ENCODE measurements around the gene DTNBP1.

DTNBP1 gene

GRCh38 chr6:15620611-15621010 lies 42.2 kb downstream of the DTNBP1 start:
- Histone ChIP-seq H3K27me3 (ENCODE audit: control insufficient read depth, insufficient read depth, low read length) (no peaks in the 10 kb centered on the region), H3K9me3 (ENCODE audit: control insufficient read depth, low read length) (no peaks in the 10 kb centered on the region), H3K9ac (ENCODE audit: low read length) (no peak overlapping the region), H3K4me1 (ENCODE audit: control insufficient read depth, insufficient read depth, low read length) (peaks cover 6% of the 10 kb centered on the region), H3K4me3 (ENCODE audit: low read length) (no peak overlapping the region), H3K36me3 (ENCODE audit: control insufficient read depth, insufficient read depth, low read length) (no peaks in the 10 kb centered on the region)

- H3K4me1 ChIP-seq (ENCODE audit: control insufficient read depth, insufficient read depth, low read length) = peaks cover 6% of the 10 kb centered on the region
- no peak overlapping the region for H3K4me3 ChIP-seq (ENCODE audit: low read length)
- no peaks in the 10 kb centered on the region for H3K9me3 ChIP-seq (ENCODE audit: control insufficient read depth, low read length)
- H3K36me3 ChIP-seq (ENCODE audit: control insufficient read depth, insufficient read depth, low read length) = no peaks in the 10 kb centered on the region
- H3K27me3 ChIP-seq (ENCODE audit: control insufficient read depth, insufficient read depth, low read length) = no peaks in the 10 kb centered on the region
- H3K9ac ChIP-seq (ENCODE audit: low read length) = no peak overlapping the region
Measured at GRCh38 chr6:15619330-15619729, 43.5 kb downstream of the DTNBP1 start.

- H3K9me3 ChIP-seq (ENCODE audit: control insufficient read depth, low read length) = no peaks in the 10 kb centered on the region
- H3K36me3 ChIP-seq (ENCODE audit: control insufficient read depth, insufficient read depth, low read length) = no peaks in the 10 kb centered on the region
- no peak overlapping the region for H3K4me3 ChIP-seq (ENCODE audit: low read length)
- peaks cover 6% of the 10 kb centered on the region for H3K4me1 ChIP-seq (ENCODE audit: control insufficient read depth, insufficient read depth, low read length)
- H3K9ac ChIP-seq (ENCODE audit: low read length) = no peak overlapping the region
- H3K27me3 ChIP-seq (ENCODE audit: control insufficient read depth, insufficient read depth, low read length) = no peaks in the 10 kb centered on the region
Measured at GRCh38 chr6:15618685-15619084, 44.1 kb downstream of the DTNBP1 start.

- no peak overlapping the region for H3K4me3 ChIP-seq (ENCODE audit: low read length)
- H3K36me3 ChIP-seq (ENCODE audit: control insufficient read depth, insufficient read depth, low read length) = no peaks in the 10 kb centered on the region
- H3K27me3 ChIP-seq (ENCODE audit: control insufficient read depth, insufficient read depth, low read length) = no peaks in the 10 kb centered on the region
- H3K9me3 ChIP-seq (ENCODE audit: control insufficient read depth, low read length) = no peaks in the 10 kb centered on the region
- H3K9ac ChIP-seq (ENCODE audit: low read length) = no peak overlapping the region
- H3K4me1 ChIP-seq (ENCODE audit: control insufficient read depth, insufficient read depth, low read length) = peaks cover 6% of the 10 kb centered on the region
Measured at GRCh38 chr6:15616261-15616660, 46.6 kb downstream of the DTNBP1 start.

GRCh38 chr6:15615802-15616201 lies 47.0 kb downstream of the DTNBP1 start:
- H3K27me3 ChIP-seq (ENCODE audit: control insufficient read depth, insufficient read depth, low read length) = no peaks in the 10 kb centered on the region
- no peak overlapping the region for H3K9ac ChIP-seq (ENCODE audit: low read length)
- H3K9me3 ChIP-seq (ENCODE audit: control insufficient read depth, low read length) = no peaks in the 10 kb centered on the region
- H3K36me3 ChIP-seq (ENCODE audit: control insufficient read depth, insufficient read depth, low read length) = no peaks in the 10 kb centered on the region
- peaks cover 6% of the 10 kb centered on the region for H3K4me1 ChIP-seq (ENCODE audit: control insufficient read depth, insufficient read depth, low read length)
- H3K4me3 ChIP-seq (ENCODE audit: low read length) = no peak overlapping the region

GRCh38 chr6:15614277-15614676 lies 48.6 kb downstream of the DTNBP1 start:
- H3K9ac ChIP-seq (ENCODE audit: low read length) = no peak overlapping the region
- H3K9me3 ChIP-seq (ENCODE audit: control insufficient read depth, low read length) = no peaks in the 10 kb centered on the region
- H3K4me3 ChIP-seq (ENCODE audit: low read length) = no peak overlapping the region
- no peaks in the 10 kb centered on the region for H3K36me3 ChIP-seq (ENCODE audit: control insufficient read depth, insufficient read depth, low read length)
- peaks cover 6% of the 10 kb centered on the region for H3K4me1 ChIP-seq (ENCODE audit: control insufficient read depth, insufficient read depth, low read length)
- H3K27me3 ChIP-seq (ENCODE audit: control insufficient read depth, insufficient read depth, low read length) = no peaks in the 10 kb centered on the region

- Histone ChIP-seq H3K4me3 (ENCODE audit: low read length) (no peak overlapping the region), H3K27me3 (ENCODE audit: control insufficient read depth, insufficient read depth, low read length) (no peaks in the 10 kb centered on the region), H3K4me1 (ENCODE audit: control insufficient read depth, insufficient read depth, low read length) (no peaks in the 10 kb centered on the region), H3K36me3 (ENCODE audit: control insufficient read depth, insufficient read depth, low read length) (no peaks in the 10 kb centered on the region), H3K9ac (ENCODE audit: low read length) (no peak overlapping the region), H3K9me3 (ENCODE audit: control insufficient read depth, low read length) (no peaks in the 10 kb centered on the region)
Measured at GRCh38 chr6:15608396-15608795, 54.4 kb downstream of the DTNBP1 start.

- H3K36me3 ChIP-seq (ENCODE audit: control insufficient read depth, insufficient read depth, low read length) = no peaks in the 10 kb centered on the region
- H3K27me3 ChIP-seq (ENCODE audit: control insufficient read depth, insufficient read depth, low read length) = no peaks in the 10 kb centered on the region
- no peaks in the 10 kb centered on the region for H3K9me3 ChIP-seq (ENCODE audit: control insufficient read depth, low read length)
- no peak overlapping the region for H3K9ac ChIP-seq (ENCODE audit: low read length)
- H3K4me3 ChIP-seq (ENCODE audit: low read length) = no peak overlapping the region
- no peaks in the 10 kb centered on the region for H3K4me1 ChIP-seq (ENCODE audit: control insufficient read depth, insufficient read depth, low read length)
Measured at GRCh38 chr6:15607603-15608002, 55.2 kb downstream of the DTNBP1 start.

- Histone ChIP-seq H3K9ac (ENCODE audit: low read length) (no peak overlapping the region), H3K27me3 (ENCODE audit: control insufficient read depth, insufficient read depth, low read length) (no peaks in the 10 kb centered on the region), H3K9me3 (ENCODE audit: control insufficient read depth, low read length) (no peaks in the 10 kb centered on the region), H3K4me3 (ENCODE audit: low read length) (no peak overlapping the region), H3K4me1 (ENCODE audit: control insufficient read depth, insufficient read depth, low read length) (no peaks in the 10 kb centered on the region), H3K36me3 (ENCODE audit: control insufficient read depth, insufficient read depth, low read length) (no peaks in the 10 kb centered on the region)
Measured at GRCh38 chr6:15606347-15606746, 56.5 kb downstream of the DTNBP1 start.

- Histone ChIP-seq H3K9ac (ENCODE audit: low read length) (no peak overlapping the region), H3K27me3 (ENCODE audit: control insufficient read depth, insufficient read depth, low read length) (no peaks in the 10 kb centered on the region), H3K9me3 (ENCODE audit: control insufficient read depth, low read length) (no peaks in the 10 kb centered on the region), H3K4me1 (ENCODE audit: control insufficient read depth, insufficient read depth, low read length) (no peaks in the 10 kb centered on the region), H3K4me3 (ENCODE audit: low read length) (no peak overlapping the region), H3K36me3 (ENCODE audit: control insufficient read depth, insufficient read depth, low read length) (no peaks in the 10 kb centered on the region)
Measured at GRCh38 chr6:15604843-15605242, 58.0 kb downstream of the DTNBP1 start.

- Histone ChIP-seq H3K9ac (ENCODE audit: low read length) (no peak overlapping the region), H3K9me3 (ENCODE audit: control insufficient read depth, low read length) (no peaks in the 10 kb centered on the region), H3K4me3 (ENCODE audit: low read length) (no peak overlapping the region), H3K4me1 (ENCODE audit: control insufficient read depth, insufficient read depth, low read length) (no peaks in the 10 kb centered on the region), H3K36me3 (ENCODE audit: control insufficient read depth, insufficient read depth, low read length) (no peaks in the 10 kb centered on the region), H3K27me3 (ENCODE audit: control insufficient read depth, insufficient read depth, low read length) (no peaks in the 10 kb centered on the region)
Measured at GRCh38 chr6:15602154-15602553, 60.7 kb downstream of the DTNBP1 start.

GRCh38 chr6:15598273-15598798 lies 64.5 kb downstream of the DTNBP1 start:
- no peaks in the 10 kb centered on the region for H3K36me3 ChIP-seq (ENCODE audit: control insufficient read depth, insufficient read depth, low read length)
- no peak overlapping the region for H3K4me3 ChIP-seq (ENCODE audit: low read length)
- H3K27me3 ChIP-seq (ENCODE audit: control insufficient read depth, insufficient read depth, low read length) = no peaks in the 10 kb centered on the region
- H3K9me3 ChIP-seq (ENCODE audit: control insufficient read depth, low read length) = no peaks in the 10 kb centered on the region
- H3K9ac ChIP-seq (ENCODE audit: low read length) = no peak overlapping the region
- no peaks in the 10 kb centered on the region for H3K4me1 ChIP-seq (ENCODE audit: control insufficient read depth, insufficient read depth, low read length)
